Mesothelial cell of epicardium (in vitro differentiated cells): ENCODE results near the gene MYO5A. TPM values are rescaled to one million over a fixed set of nuclear protein-coding genes. Genes with fewer than 3 reads are reported as not detected.

Source experiments
- DNase-seq, 2 experiments: peaks; one replicate each; pipeline ENCODE4 v3.0.0; 2021; ENCODE audit warnings: low spot score in 2 of 2; ENCODE audit not compliant: unreplicated experiment in 2 of 2
- H3K27ac Mint-ChIP-seq: 2 replicates; pipeline ENCODE4 v1.8.0; 2021; ENCODE audit warnings: mixed read lengths
- H3K27me3 Mint-ChIP-seq: 2 replicates; pipeline ENCODE4 v1.8.0; 2021; ENCODE audit warnings: low read depth, mixed read lengths
- H3K36me3 Mint-ChIP-seq: 2 replicates; pipeline ENCODE4 v1.8.0; 2021; ENCODE audit warnings: mixed read lengths
- H3K4me1 Mint-ChIP-seq: 2 replicates; pipeline ENCODE4 v1.8.0; 2021; ENCODE audit warnings: mixed read lengths
- H3K4me3 Mint-ChIP-seq: 2 replicates; pipeline ENCODE4 v1.8.0; 2021; ENCODE audit warnings: mild to moderate bottlenecking, moderate library complexity, mixed read lengths
- H3K9me3 Mint-ChIP-seq: 2 replicates; pipeline ENCODE4 v1.8.0; 2021; ENCODE audit warnings: mixed read lengths
- total RNA-seq: library from RNA; stranded (reverse); gene quantifications from 3 replicates; pipeline ENCODE4 v1.2.1, GENCODE V29; 2021
- TF ChIP-seq, protein P1 (sequence below): fragments of 200-600 bp; sonication (generic); IDR thresholded peaks from one replicate; pipeline ENCODE4 v1.5.0; 2021; ENCODE audit warnings: antibody characterized with exemption; ENCODE audit not compliant: unreplicated experiment

MYO5A gene
- total RNA-seq, 1 donor from 2014 or later: 14.4 TPM

DNA sequence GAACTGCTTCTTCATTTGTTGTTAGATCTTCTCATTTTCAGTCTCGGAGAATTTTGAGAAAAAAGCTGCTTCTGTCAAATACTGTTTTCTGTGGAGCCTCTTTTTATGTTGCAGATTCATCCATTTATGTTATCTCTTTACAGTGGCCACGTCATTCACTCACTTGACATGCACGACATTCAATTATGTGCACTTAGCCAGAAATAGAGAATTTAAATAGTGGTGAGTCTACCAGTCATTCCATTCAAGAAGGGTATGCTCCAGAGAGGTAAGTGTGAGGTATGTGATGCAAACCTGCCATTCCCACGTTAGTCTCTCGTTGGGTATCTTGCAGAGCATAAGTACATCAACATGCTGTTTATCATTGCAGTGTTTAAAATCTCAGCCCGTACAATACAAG, 30.3 kb upstream of the MYO5A start:
- no peak overlapping the region for H3K4me3 Mint-ChIP-seq
- H3K27me3 Mint-ChIP-seq: no peaks in the 10 kb centered on the region
- peaks cover 14% of the 10 kb centered on the region for H3K4me1 Mint-ChIP-seq
- H3K9me3 Mint-ChIP-seq: no peaks in the 10 kb centered on the region
- TF ChIP-seq, protein P1, sequence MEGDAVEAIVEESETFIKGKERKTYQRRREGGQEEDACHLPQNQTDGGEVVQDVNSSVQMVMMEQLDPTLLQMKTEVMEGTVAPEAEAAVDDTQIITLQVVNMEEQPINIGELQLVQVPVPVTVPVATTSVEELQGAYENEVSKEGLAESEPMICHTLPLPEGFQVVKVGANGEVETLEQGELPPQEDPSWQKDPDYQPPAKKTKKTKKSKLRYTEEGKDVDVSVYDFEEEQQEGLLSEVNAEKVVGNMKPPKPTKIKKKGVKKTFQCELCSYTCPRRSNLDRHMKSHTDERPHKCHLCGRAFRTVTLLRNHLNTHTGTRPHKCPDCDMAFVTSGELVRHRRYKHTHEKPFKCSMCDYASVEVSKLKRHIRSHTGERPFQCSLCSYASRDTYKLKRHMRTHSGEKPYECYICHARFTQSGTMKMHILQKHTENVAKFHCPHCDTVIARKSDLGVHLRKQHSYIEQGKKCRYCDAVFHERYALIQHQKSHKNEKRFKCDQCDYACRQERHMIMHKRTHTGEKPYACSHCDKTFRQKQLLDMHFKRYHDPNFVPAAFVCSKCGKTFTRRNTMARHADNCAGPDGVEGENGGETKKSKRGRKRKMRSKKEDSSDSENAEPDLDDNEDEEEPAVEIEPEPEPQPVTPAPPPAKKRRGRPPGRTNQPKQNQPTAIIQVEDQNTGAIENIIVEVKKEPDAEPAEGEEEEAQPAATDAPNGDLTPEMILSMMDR: no peak
- DNase-seq: no peak
- H3K36me3 Mint-ChIP-seq: peaks cover 23% of the 10 kb centered on the region
- peak overlapping the region; percentile 43 for H3K27ac Mint-ChIP-seq

DNA sequence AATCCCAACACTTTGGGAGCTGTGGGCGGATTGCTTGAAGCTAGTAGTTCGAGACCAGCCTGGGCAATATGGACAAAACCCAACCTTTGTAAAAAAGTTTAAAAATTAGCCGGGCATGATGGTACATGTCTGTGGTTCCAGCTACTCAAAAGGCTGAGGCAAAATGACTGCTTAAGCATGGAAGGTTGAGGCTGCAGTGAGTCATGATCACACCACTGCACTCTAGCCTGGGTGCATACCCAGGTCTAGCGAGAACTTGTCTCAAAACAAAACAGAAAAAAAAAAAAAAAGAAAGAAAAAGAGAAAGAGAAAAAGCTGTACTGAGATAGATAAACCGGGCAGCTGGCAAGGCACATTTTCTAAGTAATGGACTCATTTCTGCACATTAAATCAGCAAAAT, 29.5 kb upstream of the MYO5A start:
- Mint-ChIP-seq H3K27me3 (no peaks in the 10 kb centered on the region), H3K27ac (peak overlapping the region; percentile 53), H3K4me1 (peaks cover 14% of the 10 kb centered on the region), H3K36me3 (peaks cover 23% of the 10 kb centered on the region), H3K4me3 (no peak overlapping the region), H3K9me3 (no peaks in the 10 kb centered on the region)
- TF ChIP-seq, protein P1: no peak
- no peak for DNase-seq

DNA sequence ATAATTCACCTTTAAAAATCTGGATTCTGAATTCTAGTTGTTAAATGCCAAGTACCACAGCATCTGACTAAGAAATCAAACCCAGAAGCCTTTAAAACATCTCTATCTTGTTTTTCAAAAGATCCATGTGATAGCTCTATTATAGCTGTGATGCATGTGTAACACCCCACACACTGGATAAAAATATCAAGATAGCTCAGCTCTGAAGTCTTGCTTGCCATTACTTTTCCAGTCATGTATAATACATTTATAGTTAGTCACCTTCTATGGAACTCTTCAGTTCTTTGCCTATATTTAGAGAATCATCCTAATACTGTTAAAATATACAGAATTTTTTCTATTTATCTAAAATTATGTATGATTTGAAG, 28.6 kb upstream of the MYO5A start:
- Mint-ChIP-seq H3K9me3 (no peaks in the 10 kb centered on the region), H3K27me3 (no peaks in the 10 kb centered on the region), H3K4me3 (no peak overlapping the region), H3K36me3 (peaks cover 21% of the 10 kb centered on the region), H3K4me1 (peaks cover 13% of the 10 kb centered on the region), H3K27ac (no peak overlapping the region)
- DNase-seq: no peak
- TF ChIP-seq, protein P1: no peak

DNA sequence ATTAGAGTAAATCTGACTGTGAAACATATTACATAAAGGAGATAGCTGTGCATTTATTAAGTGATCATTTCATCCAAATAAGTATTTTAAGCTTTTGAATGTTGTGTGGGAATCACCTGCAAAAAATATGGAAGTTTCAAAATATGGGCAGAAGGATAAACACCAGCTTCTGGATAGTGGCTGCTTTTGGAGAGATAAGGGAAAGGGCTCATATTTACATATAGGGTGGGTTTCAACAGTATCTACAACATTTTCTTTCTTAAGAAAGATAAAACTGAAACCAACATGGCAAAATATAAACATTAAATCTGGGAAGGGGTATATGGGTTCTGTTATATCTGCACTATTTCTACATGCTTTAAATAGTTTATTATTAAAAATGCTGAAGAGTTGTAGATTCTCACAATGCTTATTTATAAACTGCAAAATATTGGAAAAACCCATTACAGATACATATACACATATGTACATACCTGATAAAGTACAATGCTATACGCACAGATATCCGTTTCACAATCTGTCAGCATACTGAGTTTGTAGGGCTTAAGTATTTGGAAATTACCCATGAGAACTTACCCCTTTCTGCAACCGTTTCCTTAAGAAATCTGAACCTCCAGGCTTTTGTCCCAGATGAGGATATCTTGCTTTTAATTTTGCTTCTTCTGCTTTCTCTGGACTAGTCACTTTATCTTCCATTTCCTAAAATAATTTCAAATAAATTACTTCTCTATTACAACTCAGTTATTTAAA, 28.0 kb upstream of the MYO5A start:
- Mint-ChIP-seq H3K9me3 (no peaks in the 10 kb centered on the region), H3K4me1 (peaks cover 13% of the 10 kb centered on the region), H3K36me3 (peaks cover 23% of the 10 kb centered on the region), H3K4me3 (no peak overlapping the region), H3K27ac (no peak overlapping the region), H3K27me3 (no peaks in the 10 kb centered on the region)
- no peak for DNase-seq
- TF ChIP-seq, protein P1: no peak

DNA sequence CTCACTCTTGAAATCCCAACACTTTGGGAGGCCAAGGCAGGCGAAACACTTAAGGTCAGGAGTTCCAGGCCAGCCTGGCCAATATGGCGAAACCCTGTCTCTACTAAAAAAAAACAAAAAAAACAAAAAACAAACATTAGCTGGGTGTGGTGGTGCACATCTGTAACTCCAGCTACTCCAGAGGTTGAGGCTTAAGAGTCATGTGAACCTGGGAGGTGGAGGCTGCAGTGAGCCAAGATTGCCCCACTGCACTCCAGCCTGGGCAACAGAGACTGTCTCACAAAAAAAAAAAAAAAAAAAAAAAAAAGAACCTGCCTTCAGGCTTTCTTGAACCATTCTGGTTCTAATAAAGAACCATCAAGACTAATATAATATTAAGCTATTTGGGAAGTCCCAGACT, 23.6 kb upstream of the MYO5A start:
- no peaks in the 10 kb centered on the region for H3K4me1 Mint-ChIP-seq
- TF ChIP-seq, protein P1: no peak
- H3K27me3 Mint-ChIP-seq: no peaks in the 10 kb centered on the region
- H3K4me3 Mint-ChIP-seq: no peak overlapping the region
- no peak for DNase-seq
- no peaks in the 10 kb centered on the region for H3K9me3 Mint-ChIP-seq
- H3K27ac Mint-ChIP-seq: no peak overlapping the region
- H3K36me3 Mint-ChIP-seq: peaks cover 31% of the 10 kb centered on the region
